ENCODE data around the gene RNU6-1. TPM values are rescaled to one million over a fixed set of nuclear protein-coding genes. Genes with fewer than 3 reads are reported as not detected.

The RNU6-1 gene
- total and polyA plus RNA-seq, 11 donors: not detected

DNA sequence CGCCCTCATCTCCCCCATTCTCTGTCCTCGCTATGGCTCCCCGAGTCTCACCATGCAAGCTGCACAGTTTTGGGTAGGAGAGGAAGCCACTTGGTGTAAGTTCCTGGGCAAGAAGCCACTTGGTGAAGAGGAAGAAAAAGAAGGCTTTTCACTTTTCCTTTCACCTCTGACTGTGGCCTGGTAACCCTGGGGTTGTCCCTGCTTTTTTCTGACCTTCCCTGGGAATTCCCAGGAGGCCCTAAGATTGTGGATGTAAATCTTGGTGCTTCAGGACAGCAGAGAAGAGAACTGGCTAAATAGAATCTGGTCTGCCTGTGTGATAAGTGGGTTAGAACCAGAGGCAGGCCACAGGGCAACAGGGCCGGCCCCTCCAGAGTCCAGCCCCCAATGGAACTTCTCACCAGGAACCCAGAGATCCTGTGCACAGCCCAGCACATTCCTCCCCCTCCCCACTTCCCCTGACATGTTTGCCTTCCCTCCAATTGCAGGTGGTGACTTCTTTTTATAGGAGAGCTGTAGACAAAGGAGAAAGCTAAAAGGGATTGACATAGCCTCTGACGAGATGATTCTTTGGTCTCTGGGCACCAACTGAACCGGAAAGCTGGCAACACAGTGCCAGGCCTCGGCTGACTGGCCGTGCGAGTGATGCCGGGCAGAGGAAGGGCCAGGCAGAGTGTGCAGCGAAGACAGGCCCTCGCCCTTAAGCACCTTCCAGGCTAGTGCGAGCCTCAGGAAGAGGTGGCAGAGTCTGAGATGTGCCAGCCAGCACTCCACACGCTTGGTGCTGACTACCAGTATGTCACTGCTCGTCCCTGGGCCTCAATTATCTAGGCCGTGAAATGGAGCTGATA, 34.0 kb downstream of the RNU6-1 start:
- no peak for TF ChIP-seq POLR2A (IDR thresholded peaks at IDR 0.05)
- TF ChIP-seq, protein P1, sequence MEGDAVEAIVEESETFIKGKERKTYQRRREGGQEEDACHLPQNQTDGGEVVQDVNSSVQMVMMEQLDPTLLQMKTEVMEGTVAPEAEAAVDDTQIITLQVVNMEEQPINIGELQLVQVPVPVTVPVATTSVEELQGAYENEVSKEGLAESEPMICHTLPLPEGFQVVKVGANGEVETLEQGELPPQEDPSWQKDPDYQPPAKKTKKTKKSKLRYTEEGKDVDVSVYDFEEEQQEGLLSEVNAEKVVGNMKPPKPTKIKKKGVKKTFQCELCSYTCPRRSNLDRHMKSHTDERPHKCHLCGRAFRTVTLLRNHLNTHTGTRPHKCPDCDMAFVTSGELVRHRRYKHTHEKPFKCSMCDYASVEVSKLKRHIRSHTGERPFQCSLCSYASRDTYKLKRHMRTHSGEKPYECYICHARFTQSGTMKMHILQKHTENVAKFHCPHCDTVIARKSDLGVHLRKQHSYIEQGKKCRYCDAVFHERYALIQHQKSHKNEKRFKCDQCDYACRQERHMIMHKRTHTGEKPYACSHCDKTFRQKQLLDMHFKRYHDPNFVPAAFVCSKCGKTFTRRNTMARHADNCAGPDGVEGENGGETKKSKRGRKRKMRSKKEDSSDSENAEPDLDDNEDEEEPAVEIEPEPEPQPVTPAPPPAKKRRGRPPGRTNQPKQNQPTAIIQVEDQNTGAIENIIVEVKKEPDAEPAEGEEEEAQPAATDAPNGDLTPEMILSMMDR (IDR thresholded peaks at IDR 0.05): no peak
- H3K36me3 ChIP-seq: peaks cover 0 to 12% (median 0%) of the 10 kb centered on the region in 9 donors
- intact Hi-C loops (cut with DNase I): no loop called here
- ATAC-seq (no peak), DNase-seq (no peak)
- H3K4me1 ChIP-seq: peaks cover 0 to 20% (median 0%) of the 10 kb centered on the region in 12 donors
- no peaks in the 10 kb centered on the region for H3K27me3 ChIP-seq
- H3K4me3 ChIP-seq: no peak overlapping the region
- 89 to 95% (median 91%) methylated on average over 16 of the region's 16 CpGs for WGBS, 4 donors
- no peaks in the 10 kb centered on the region for H3K9me3 ChIP-seq
- no peak overlapping the region for H3K27ac ChIP-seq

DNA sequence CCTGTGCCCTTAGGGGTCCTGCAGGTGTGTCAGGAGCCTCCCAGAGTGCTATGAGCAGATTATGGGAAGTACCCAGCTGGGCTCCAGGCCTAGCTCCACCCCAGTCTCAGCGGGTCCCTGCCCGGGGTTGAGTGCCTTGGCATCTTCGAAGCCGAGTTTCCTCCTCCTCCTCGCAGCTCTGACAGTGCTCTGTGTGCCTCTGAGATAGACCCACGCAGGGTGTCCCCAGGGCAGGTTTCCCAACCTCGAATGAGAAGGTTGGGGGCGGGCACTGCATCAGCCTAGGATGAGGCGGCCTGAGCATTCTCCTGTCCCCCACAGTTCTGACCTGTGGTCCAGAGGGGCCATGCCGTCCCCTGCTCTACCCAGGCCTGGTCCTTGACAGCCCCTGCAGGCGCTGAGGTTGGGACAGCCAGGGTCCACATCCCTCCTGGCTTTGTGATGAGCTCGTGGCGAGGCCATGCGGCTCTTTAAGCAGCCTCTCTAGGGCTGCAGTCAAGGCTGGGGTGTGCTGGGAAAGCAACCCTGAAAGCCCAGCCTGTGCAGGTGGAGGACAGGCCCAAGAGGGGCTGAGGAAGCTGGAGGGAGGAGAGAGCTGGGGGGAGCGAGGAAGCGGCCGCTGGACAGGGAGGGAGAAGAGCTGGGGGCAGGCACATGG, 34.7 kb downstream of the RNU6-1 start:
- no peaks in the 10 kb centered on the region for H3K9me3 ChIP-seq
- no peak for DNase-seq
- no peak overlapping the region for H3K27ac ChIP-seq
- H3K36me3 ChIP-seq: peaks cover 0 to 12% (median 0%) of the 10 kb centered on the region in 9 donors
- H3K4me1 ChIP-seq: peaks cover 0 to 20% (median 0%) of the 10 kb centered on the region in 12 donors
- WGBS, 4 donors: 84 to 85% (median 85%) methylated on average over 17 of the region's 17 CpGs
- intact Hi-C loops (cut with DNase I): no loop called here
- H3K4me3 ChIP-seq: no peak overlapping the region
- no peaks in the 10 kb centered on the region for H3K27me3 ChIP-seq
- TF ChIP-seq, protein P1 (IDR thresholded peaks at IDR 0.05): no peak
- no peak for TF ChIP-seq POLR2A (IDR thresholded peaks at IDR 0.05)
- no peak for ATAC-seq

DNA sequence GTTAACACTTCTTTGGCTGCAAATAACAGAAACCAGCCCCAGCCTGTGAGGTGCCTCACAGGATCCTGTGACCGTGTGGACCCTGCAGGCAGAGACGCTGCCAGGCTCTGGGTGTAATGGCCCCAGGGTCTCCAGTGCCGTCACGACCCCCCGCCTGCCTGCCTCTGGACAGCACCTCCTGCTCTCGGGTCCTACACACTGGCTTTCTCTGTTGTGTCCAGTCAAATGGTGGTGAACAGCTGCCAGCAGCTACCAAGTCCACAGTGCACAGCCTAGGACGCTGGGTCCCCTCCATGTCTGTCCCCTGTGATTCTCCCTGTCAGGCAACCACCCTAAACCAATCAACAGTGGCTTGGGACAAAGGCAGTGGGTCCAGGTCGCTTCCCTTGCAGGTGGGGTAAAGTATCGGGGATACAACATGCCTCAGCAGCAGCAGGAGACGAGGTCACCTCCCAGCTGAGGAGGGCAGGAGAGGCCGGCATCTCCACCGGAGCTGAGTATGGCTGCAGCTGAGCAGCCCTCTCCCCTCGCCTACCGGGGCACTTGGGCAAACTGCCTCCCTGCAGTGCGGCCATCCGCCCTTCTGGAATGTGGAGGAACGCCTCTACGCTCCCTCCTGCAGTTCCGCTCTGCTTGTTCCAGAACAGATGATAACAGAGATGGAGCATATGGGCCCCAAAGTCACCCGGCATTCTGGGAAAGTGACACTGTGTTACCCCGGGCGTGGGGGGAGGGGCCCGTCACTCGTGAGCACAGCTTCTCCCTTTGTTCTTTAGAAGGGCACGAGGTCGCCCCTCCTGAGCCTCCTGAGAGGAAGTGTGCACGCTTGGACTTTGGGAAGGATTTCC, 35.6 kb downstream of the RNU6-1 start:
- TF ChIP-seq, protein P1 (IDR thresholded peaks at IDR 0.05): no peak
- no peak for TF ChIP-seq POLR2A (IDR thresholded peaks at IDR 0.05)
- Histone ChIP-seq H3K27ac (no peak overlapping the region), H3K27me3 (no peaks in the 10 kb centered on the region), H3K4me1 (peaks cover 0 to 20% (median 0%) of the 10 kb centered on the region in 12 donors), H3K4me3 (no peak overlapping the region), H3K36me3 (peaks cover 0 to 10% (median 0%) of the 10 kb centered on the region in 9 donors), H3K9me3 (no peaks in the 10 kb centered on the region)
- 60 to 78% (median 70%) methylated on average over 18 to 27 of the region's 27 CpGs for WGBS, 4 donors
- no peak for DNase-seq
- ATAC-seq: peak in 2 of 4 donors; percentile 20 to 46
- intact Hi-C loops (cut with DNase I): no loop called here
